Astrocyte of the hippocampus (primary cell): ENCODE measurements around the gene SPSB3.

Source experiments
- DNase-seq: peaks from one replicate; pipeline ENCODE4 v3.0.0; 2011; ENCODE audit warnings: low read depth, low spot score

SPSB3 gene

GRCh38 chr16:1763521-1764511 is 18.6 kb downstream of the SPSB3 start:
- DNase-seq = peak; percentile 77

GRCh38 chr16:1762879-1763520 is 19.4 kb downstream of the SPSB3 start:
- no peak for DNase-seq

GRCh38 chr16:1762196-1762878 is 20.0 kb downstream of the SPSB3 start:
- no peak for DNase-seq

GRCh38 chr16:1761751-1762150 is 20.6 kb downstream of the SPSB3 start:
- no peak for DNase-seq

GRCh38 chr16:1760911-1761310 is 21.5 kb downstream of the SPSB3 start:
- DNase-seq = no peak

- DNase-seq = no peak
Observed at GRCh38 chr16:1759511-1759910, 22.9 kb downstream of the SPSB3 start.

GRCh38 chr16:1758923-1759322 is 23.4 kb downstream of the SPSB3 start:
- DNase-seq = no peak

- DNase-seq = no peak
Observed at GRCh38 chr16:1757714-1758461, 24.5 kb downstream of the SPSB3 start.

- no peak for DNase-seq
Observed at GRCh38 chr16:1754204-1754603, 28.2 kb downstream of the SPSB3 start.

GRCh38 chr16:1752853-1753252 is 29.5 kb downstream of the SPSB3 start:
- DNase-seq = no peak

- DNase-seq = no peak
Observed at GRCh38 chr16:1751946-1752345, 30.4 kb downstream of the SPSB3 start.

- DNase-seq = no peak
Observed at GRCh38 chr16:1749152-1750117, 32.9 kb downstream of the SPSB3 start.

- no peak for DNase-seq
Observed at GRCh38 chr16:1747934-1748333, 34.4 kb downstream of the SPSB3 start.

GRCh38 chr16:1746693-1747195 is 35.6 kb downstream of the SPSB3 start:
- DNase-seq = peak; percentile 36

- DNase-seq = peak; percentile 96
Observed at GRCh38 chr16:1745900-1746692, 36.3 kb downstream of the SPSB3 start.

GRCh38 chr16:1745181-1745899 is 37.0 kb downstream of the SPSB3 start:
- peak; percentile 92 for DNase-seq

- DNase-seq = no peak
Observed at GRCh38 chr16:1744338-1744840, 38.0 kb downstream of the SPSB3 start.
